Adipocyte (in vitro differentiated cells): Measurements from ENCODE around the gene CYP3A7.
"Not testable (repeated sequence)": the region's sequence is repeated elsewhere in the genome, so short reads cannot be mapped to it uniquely, and the experiment has no call there.

Experiments used
- DNase-seq: peaks from one replicate; pipeline ENCODE4 v3.0.0-alpha.2; 2015; ENCODE audit warnings: low read depth
- H3K27me3 ChIP-seq: replicated peaks from 2 replicates; pipeline ENCODE4 v1.7.0; 2013; ENCODE audit warnings: mild to moderate bottlenecking, low read length, moderate library complexity; ENCODE audit not compliant: control insufficient read depth, insufficient read depth
- H3K36me3 ChIP-seq: 2 replicates; pipeline ENCODE4 v1.7.0; 2013; ENCODE audit warnings: low read length, mild to moderate bottlenecking, moderate library complexity; ENCODE audit not compliant: control insufficient read depth, insufficient read depth, severe bottlenecking
- H3K4me1 ChIP-seq: 2 replicates; pipeline ENCODE4 v1.7.0; 2013; ENCODE audit warnings: mild to moderate bottlenecking, low read length, moderate library complexity; ENCODE audit not compliant: control insufficient read depth, insufficient read depth
- H3K4me3 ChIP-seq: 2 replicates; pipeline ENCODE4 v1.7.0; 2013; ENCODE audit warnings: mild to moderate bottlenecking, low read length, moderate library complexity
- H3K9ac ChIP-seq: 2 replicates; pipeline ENCODE4 v1.7.0; 2013; ENCODE audit warnings: mild to moderate bottlenecking, low read length, moderate library complexity
- H3K9me3 ChIP-seq: 2 replicates; pipeline ENCODE4 v1.7.0; 2013; ENCODE audit warnings: mild to moderate bottlenecking, low read length, moderate library complexity; ENCODE audit not compliant: control insufficient read depth

CYP3A7 gene

DNA sequence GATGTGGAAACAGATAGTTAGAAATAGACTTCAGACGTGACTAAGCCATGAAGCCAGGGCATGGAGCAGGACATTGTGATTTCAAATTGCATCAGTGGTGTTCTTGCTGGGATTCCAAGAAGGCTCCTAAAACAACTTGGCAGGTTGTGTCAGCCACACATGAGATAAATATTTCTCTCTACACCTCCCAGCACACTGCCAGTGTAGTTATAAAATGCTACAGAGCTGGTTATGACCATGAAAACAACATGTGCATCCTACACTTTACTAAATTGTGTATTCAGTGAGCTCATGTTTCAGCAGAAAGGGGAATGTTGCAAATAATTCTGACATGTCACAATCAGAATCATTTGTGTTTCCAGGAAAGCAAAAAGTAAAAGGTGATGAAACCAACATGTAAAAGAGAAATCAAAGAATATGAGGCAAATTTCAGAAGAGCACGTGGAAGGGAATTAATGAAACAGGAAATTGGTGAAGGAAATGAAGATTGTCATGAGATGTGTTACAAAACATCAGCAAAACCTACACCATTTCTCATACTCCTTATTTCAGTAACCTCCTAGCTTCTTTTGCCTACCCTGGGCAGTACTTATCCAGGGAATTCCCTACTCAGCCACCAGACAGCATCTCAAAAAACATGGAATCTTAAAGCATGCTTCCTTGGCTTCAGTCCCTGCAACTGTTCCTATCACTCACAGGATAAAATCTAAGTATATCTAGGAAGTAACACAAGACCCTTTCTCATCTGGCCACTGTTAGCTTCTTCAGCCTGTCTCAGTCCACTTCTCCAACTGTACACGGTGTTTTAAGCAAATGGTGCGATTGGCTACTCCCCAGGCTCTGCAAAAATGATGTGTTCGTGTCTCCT, 5.8 kb upstream of the CYP3A7 start:
- Histone ChIP-seq H3K27me3 (no peaks in the 10 kb centered on the region), H3K4me3 (no peak overlapping the region), H3K9ac (peak overlapping the region; percentile 40), H3K4me1 (peaks cover 26% of the 10 kb centered on the region), H3K9me3 (no peaks in the 10 kb centered on the region), H3K36me3 (no peaks in the 10 kb centered on the region)
- peak; percentile 73 for DNase-seq

DNA sequence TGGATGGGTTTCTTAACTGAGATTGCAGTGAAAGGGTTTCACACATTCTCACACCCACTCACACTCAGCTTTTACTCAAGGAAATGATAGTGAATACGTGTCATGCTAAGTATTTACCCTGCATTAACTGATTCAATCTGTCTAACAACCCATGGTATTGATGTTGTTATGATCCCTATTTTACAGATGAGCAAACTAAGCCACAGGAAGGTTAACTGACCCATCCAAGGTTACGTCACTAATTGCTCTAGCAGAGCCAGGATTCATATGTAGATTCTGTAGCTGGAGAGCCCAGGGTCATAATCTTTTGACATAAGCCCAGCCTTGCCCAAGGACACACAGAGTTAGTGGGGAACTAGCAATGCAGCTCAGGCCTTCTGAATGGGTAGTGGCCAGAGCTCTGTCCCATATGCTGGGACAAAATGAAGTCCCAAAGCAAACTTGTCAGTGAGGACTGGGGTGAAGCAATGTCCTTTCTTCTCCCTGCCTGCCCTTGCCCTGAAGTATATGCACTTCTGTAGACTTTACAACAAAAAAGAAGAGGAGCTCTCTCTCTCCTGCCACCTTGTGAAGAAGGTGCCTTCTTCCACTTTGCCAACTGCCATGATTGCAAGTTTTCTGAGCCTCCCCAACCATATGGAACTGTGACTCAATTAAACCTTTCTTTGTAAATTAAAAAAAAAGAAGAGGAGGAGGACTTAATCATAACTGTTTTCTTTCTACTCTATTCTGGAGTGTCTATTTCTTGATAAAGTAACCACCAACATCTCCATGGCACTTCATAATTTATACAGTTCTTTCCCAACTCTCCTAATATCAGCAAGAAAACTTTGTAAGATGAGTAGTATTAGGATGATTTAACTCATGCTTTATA, 4.9 kb upstream of the CYP3A7 start:
- Histone ChIP-seq H3K9ac (peak overlapping the region; percentile 1), H3K36me3 (no peaks in the 10 kb centered on the region), H3K9me3 (no peaks in the 10 kb centered on the region), H3K27me3 (no peaks in the 10 kb centered on the region), H3K4me3 (peak overlapping the region; percentile 11), H3K4me1 (peaks cover 26% of the 10 kb centered on the region)
- DNase-seq: no peak

DNA sequence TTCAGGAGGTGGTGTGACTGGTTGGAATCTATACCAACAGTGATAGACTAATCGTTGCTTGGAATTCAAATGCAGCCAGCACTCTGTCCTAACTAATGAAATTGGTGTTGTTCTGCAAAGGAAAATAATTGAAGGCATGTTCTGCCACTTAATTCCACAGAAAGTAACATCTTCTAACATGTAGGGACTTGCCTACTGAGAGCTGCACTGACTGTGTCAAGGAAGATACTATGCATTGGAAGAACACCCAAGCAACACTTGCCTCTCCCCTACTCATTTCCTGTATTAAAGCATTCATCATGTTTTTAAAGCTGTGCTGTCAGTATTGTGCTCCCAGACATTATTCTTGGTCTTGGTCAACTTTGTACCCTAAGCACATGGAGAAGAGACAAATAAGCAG, 2.7 kb upstream of the CYP3A7 start:
- H3K4me3 ChIP-seq: no peak overlapping the region
- H3K9ac ChIP-seq: no peak overlapping the region
- H3K27me3 ChIP-seq: no peaks in the 10 kb centered on the region
- H3K9me3 ChIP-seq: no peaks in the 10 kb centered on the region
- no peaks in the 10 kb centered on the region for H3K36me3 ChIP-seq
- no peak for DNase-seq
- H3K4me1 ChIP-seq: peaks cover 26% of the 10 kb centered on the region

DNA sequence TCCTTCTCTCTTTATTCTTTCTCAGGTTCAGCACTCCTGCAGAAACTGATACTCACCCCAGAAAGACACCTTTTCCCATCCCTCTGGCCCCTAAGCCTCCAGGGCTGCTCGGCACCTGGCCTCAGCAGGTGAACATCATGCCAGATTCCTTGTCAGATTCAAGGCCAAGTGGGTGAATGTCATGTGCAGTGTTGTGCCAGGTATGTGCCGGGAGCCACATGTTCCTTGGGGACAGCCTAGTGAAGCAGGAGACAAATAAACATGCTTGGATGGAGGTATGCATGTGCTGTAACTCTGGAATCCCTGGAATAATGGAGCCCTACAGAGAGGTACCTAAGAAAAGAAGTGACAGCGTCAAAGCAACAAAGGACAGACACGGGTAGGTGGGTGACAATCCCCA, 1.7 kb upstream of the CYP3A7 start:
- not testable (repeated sequence) for H3K36me3 ChIP-seq, H3K9ac ChIP-seq, H3K27me3 ChIP-seq, DNase-seq, H3K4me3 ChIP-seq, H3K9me3 ChIP-seq
- H3K4me1 ChIP-seq: peaks cover 26% of the 10 kb centered on the region

DNA sequence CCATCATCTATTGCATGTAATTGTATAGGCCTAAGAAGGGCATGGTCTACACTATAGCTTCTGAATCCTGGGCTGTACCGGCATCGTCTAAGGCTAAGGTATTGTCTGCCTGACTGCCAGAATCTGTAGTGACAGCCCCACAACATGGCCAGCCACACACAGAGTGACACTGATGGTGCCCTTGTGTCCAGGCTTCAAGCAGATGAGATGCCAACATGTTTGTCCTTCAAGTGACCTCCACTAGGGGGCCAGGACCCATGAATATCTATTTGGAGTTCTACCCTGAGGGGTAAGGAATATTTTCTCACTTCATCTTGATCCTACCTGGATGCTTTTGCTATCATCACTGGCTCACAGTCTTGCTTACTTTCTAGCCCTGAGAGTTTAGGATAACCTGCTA, 1.5 kb downstream of the CYP3A7 start:
- no peak for DNase-seq
- no peak overlapping the region for H3K9ac ChIP-seq
- no peak overlapping the region for H3K4me3 ChIP-seq
- H3K27me3 ChIP-seq: no peaks in the 10 kb centered on the region
- H3K36me3 ChIP-seq: no peaks in the 10 kb centered on the region
- no peaks in the 10 kb centered on the region for H3K9me3 ChIP-seq
- peaks cover 15% of the 10 kb centered on the region for H3K4me1 ChIP-seq

DNA sequence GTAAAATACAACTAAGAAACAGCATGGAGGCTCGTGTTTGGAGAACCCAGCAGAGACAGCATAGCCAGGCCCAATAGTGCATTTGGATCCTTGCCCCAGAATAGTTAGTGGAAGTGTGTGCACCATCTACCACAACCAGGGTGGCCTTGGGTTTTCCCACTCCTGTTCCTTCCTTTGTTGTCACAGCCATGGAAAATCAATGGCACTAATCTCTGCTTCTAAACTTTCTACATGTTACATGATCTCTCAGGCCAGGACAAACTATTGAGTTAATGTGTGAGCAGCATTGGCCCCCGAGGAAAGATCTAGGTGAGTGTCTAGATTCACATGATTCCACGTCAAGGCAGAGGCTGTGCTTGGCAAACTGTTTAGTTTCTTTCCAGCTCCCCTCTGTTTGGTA, 2.0 kb downstream of the CYP3A7 start:
- peaks cover 13% of the 10 kb centered on the region for H3K4me1 ChIP-seq
- H3K4me3 ChIP-seq: no peak overlapping the region
- no peaks in the 10 kb centered on the region for H3K36me3 ChIP-seq
- DNase-seq: no peak
- H3K9me3 ChIP-seq: no peaks in the 10 kb centered on the region
- no peak overlapping the region for H3K9ac ChIP-seq
- H3K27me3 ChIP-seq: no peaks in the 10 kb centered on the region

DNA sequence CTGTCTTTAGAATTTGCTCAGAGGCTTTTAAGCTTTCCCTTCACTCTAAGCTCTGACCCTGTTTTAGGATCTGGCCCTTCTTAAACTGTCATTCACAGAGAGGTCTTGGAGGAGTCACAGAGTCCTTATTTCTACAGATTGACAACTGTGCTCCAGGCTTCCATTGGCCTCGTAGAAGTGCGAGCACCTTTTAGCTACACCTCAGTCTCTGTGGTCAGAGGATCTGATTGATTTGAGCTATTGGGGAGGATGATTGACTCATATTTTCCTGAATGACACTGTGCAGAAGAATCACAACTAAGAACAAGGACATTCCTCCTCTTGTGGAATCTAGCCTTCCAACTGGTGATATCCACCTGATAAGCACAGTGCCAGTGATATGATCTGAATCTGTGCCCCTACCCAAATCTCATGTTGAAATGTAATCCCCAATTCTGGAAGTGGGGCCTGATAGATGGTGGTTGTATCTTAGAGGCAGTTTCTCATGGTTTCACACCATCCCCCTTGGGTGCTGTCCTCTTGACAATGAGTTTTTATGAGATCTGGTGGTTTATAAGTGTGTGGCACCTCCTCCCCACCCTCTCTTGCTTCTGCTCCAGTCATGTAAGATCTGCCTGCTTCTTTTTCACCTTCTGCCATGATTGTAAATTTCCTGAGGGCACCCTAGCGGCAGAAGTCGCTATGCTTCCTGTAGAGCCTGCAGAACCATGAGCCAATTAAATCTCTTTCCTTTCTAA, 3.2 kb downstream of the CYP3A7 start:
- Histone ChIP-seq H3K4me3 (no peak overlapping the region), H3K36me3 (no peaks in the 10 kb centered on the region), H3K9me3 (no peaks in the 10 kb centered on the region), H3K4me1 (peaks cover 10% of the 10 kb centered on the region), H3K27me3 (no peaks in the 10 kb centered on the region), H3K9ac (no peak overlapping the region)
- DNase-seq: no peak

DNA sequence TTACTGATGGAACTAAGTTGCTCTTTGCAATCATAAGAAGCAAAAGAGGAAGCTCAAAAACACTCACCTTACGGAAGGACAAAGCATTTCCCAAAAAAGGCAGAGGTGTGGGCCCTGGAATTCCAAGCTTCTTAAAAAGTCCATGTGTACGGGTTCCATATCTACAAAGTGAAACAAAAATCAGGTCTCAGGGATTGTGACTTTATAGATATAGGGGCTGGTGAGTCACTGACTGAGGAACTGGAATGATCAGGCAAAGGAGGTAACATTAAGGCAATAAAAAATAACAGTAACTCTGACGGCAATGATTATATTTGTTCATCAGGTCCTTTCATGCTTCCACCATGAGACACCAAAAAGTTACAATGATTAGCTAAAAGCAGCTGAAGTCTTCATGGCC, 4.0 kb downstream of the CYP3A7 start:
- Histone ChIP-seq H3K4me1 (peaks cover 10% of the 10 kb centered on the region), H3K9ac (no peak overlapping the region), H3K27me3 (no peaks in the 10 kb centered on the region), H3K4me3 (no peak overlapping the region), H3K36me3 (no peaks in the 10 kb centered on the region), H3K9me3 (no peaks in the 10 kb centered on the region)
- no peak for DNase-seq

DNA sequence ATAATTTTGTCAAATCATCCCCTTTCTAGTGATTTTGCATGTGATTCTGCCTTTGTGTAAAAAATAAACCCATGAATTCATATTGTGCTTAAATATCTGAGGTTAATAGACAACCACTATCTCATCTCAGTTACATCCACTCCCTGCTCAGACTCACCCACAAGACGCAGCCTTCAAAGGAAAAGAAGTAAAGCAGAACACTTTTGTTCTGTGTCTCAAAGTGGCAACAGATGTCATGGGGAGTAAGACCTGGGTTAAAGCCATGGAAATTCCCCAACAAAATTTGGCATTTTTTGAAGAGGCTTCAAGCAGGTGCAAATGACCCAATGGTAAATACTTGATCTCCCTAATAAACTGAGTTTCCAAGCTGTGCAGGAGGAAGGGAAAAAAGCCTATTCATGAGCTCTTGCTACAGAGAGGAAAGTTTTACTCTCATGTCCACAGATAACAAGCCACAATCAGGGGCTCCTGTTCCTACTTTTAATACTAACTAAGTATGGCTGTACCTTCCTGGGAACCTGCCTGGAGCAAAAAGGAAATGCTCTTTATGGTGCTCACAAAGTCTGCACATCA, 4.7 kb downstream of the CYP3A7 start:
- no peak overlapping the region for H3K4me3 ChIP-seq
- H3K9me3 ChIP-seq: no peaks in the 10 kb centered on the region
- no peak overlapping the region for H3K9ac ChIP-seq
- DNase-seq: no peak
- peaks cover 4% of the 10 kb centered on the region for H3K27me3 ChIP-seq
- no peaks in the 10 kb centered on the region for H3K36me3 ChIP-seq
- H3K4me1 ChIP-seq: peaks cover 10% of the 10 kb centered on the region

DNA sequence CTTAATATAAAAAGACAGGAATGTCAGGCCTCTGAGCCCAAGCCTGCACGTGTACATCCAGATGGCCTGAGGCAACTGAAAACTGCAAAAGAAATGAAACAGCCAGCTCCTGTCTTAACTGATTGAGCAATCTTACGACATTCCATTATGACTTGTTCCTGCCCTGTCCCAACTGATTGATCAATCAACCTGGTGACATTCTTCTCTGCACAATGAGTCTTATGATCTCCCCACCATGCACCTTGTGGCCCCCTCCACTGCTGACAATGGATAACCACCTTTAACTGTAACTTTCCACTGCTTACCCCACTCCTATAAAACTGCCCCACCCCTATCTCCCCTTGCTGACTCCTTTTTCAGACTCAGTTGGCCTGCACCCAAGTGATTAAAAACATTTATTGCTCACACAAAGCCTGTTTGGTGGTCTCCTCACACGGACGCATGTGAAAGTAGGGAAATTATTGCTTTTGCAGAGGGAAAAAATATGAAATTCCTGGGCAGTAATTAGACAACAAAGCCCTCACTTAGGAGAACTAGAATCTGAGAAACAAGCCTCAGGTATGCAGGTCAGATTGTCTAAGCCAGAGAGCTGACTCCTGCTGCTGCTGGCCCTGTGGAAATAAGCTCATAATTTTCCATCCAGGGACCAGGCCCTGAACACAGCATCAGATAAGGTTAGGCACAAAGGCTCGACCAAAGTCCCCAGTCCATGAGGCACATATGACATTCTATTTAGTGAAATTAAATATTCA, 5.3 kb downstream of the CYP3A7 start:
- H3K9ac ChIP-seq: no peak overlapping the region

More for the DNA sequence above, 5.3 kb downstream of the CYP3A7 start:
- DNase-seq: peak; percentile 83
- peaks cover 4% of the 10 kb centered on the region for H3K27me3 ChIP-seq
- no peaks in the 10 kb centered on the region for H3K36me3 ChIP-seq
- H3K9me3 ChIP-seq: no peaks in the 10 kb centered on the region
- H3K4me3 ChIP-seq: no peak overlapping the region
- H3K4me1 ChIP-seq: peaks cover 10% of the 10 kb centered on the region
